Loucy (cell line): ENCODE data around the gene GATA6.

Source experiments
- H2AFZ ChIP-seq: fragments of 200-600 bp; sonication (generic); 2 replicates; pipeline ENCODE4 v1.6.0; 2016; ENCODE audit warnings: antibody characterized with exemption, mild to moderate bottlenecking, low read length, moderate library complexity
- H3F3A ChIP-seq: fragments of 200-600 bp; 2 replicates; pipeline ENCODE4 v1.6.0; 2016; ENCODE audit warnings: antibody characterized with exemption, low read depth, mild to moderate bottlenecking
- H3K27me3 ChIP-seq: fragments of 200-600 bp; sonication (generic); 2 replicates; pipeline ENCODE4 v1.6.1; 2014; ENCODE audit warnings: low read length, mild to moderate bottlenecking; ENCODE audit not compliant: insufficient read depth, poor library complexity, severe bottlenecking
- H3K36me3 ChIP-seq: fragments of 200-600 bp; sonication (generic); 2 replicates; pipeline ENCODE4 v1.6.1; 2016; ENCODE audit warnings: low read length; ENCODE audit not compliant: insufficient read depth
- H3K4me1 ChIP-seq: fragments of 200-600 bp; sonication (generic); 2 replicates; pipeline ENCODE4 v1.5.1; 2014; ENCODE audit warnings: low read length, mild to moderate bottlenecking; ENCODE audit not compliant: insufficient read depth, poor library complexity, severe bottlenecking
- H3K4me2 ChIP-seq: fragments of 200-600 bp; sonication (generic); 2 replicates; pipeline ENCODE4 v1.6.0; 2014; ENCODE audit warnings: antibody characterized with exemption, low read length, low read depth, mild to moderate bottlenecking; ENCODE audit not compliant: poor library complexity, severe bottlenecking
- H3K4me3 ChIP-seq: fragments of 200-600 bp; sonication (generic); 2 replicates; pipeline ENCODE4 v1.5.1; 2014; ENCODE audit warnings: low read length, mild to moderate bottlenecking, mixed read lengths; ENCODE audit not compliant: poor library complexity, severe bottlenecking
- H3K79me2 ChIP-seq: fragments of 200-600 bp; sonication (generic); 2 replicates; pipeline ENCODE4 v1.6.1; 2014; ENCODE audit warnings: low read length; ENCODE audit not compliant: insufficient read depth
- H3K9ac ChIP-seq: fragments of 200-600 bp; sonication (generic); 2 replicates; pipeline ENCODE4 v1.6.0; 2014; ENCODE audit warnings: mild to moderate bottlenecking, low read depth, low read length, moderate library complexity; ENCODE audit not compliant: poor library complexity, severe bottlenecking
- H3K9me2 ChIP-seq: fragments of 200-600 bp; sonication (generic); replicated peaks from 2 replicates; pipeline ENCODE4 v1.6.1; 2016; ENCODE audit warnings: low read depth, low read length, mixed read lengths
- H3K9me3 ChIP-seq: fragments of 200-600 bp; sonication (generic); 2 replicates; pipeline ENCODE4 v1.6.1; 2014; ENCODE audit warnings: mild to moderate bottlenecking, antibody characterized with exemption, low read length, low read depth; ENCODE audit not compliant: insufficient read depth
- H4K20me1 ChIP-seq: fragments of 200-600 bp; sonication (generic); 2 replicates; pipeline ENCODE4 v1.6.0; 2014; ENCODE audit warnings: antibody characterized with exemption, low read length, mild to moderate bottlenecking; ENCODE audit not compliant: insufficient read depth, poor library complexity, severe bottlenecking
- EZH2phosphoT487 ChIP-seq: fragments of 200-600 bp; IDR thresholded peaks from 2 replicates; pipeline ENCODE4 v1.6.1; 2018; ENCODE audit warnings: antibody characterized with exemption, mild to moderate bottlenecking, moderate library complexity, borderline replicate concordance
- TF ChIP-seq, protein P1 (sequence below): fragments of 200-600 bp; sonication (generic); conservative IDR thresholded peaks from 2 replicates; pipeline ENCODE4 v1.5.1; 2014; ENCODE audit warnings: mild to moderate bottlenecking, antibody characterized with exemption, low read length

Gene GATA6

DNA sequence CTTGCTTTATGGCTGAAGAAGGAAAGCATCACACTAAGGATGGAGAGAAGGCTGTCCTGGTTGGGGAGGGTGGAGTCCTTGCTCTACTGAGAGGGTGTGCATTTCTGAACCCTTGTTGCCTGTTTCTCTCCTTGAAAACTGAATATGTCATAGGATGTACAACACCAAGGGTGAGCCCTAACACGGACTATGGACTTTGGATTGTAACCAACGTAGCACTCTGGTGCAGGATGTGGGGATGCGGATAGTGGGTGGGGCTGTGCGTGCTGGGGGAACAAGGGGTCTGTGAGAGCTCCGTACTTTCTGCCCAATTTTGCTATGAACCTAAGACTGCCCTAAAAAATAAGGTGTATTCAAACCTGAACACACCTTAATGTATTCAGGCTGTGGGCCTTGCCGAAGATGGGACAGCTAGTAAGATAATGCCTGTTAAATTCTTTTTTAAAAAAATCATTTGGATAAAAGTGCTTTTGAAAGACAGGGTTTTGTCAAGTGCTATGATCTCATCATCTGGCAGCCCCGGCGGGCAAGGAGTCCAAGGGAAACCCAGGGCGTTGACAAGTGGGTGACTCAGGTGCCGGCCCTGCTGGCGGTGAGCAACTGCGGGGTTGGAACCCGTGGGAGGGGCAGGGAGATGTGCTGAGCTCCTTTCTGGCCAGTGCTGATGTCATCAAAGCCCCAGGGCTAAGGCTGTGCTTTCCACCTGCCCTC is 54.0 kb downstream of the GATA6 start:
- Histone ChIP-seq H3K4me1 (peaks cover 5% of the 10 kb centered on the region), H3K36me3 (no peaks in the 10 kb centered on the region), H4K20me1 (no peaks in the 10 kb centered on the region), H3K9me3 (no peaks in the 10 kb centered on the region), H3K4me2 (no peak overlapping the region), H3K4me3 (no peak overlapping the region), H3K9me2 (no peaks in the 10 kb centered on the region), H3K79me2 (no peaks in the 10 kb centered on the region), H2AFZ (no peak overlapping the region), H3K27me3 (no peaks in the 10 kb centered on the region), H3K9ac (no peak overlapping the region), H3F3A (no peaks in the 10 kb centered on the region)
- TF ChIP-seq, protein P1, sequence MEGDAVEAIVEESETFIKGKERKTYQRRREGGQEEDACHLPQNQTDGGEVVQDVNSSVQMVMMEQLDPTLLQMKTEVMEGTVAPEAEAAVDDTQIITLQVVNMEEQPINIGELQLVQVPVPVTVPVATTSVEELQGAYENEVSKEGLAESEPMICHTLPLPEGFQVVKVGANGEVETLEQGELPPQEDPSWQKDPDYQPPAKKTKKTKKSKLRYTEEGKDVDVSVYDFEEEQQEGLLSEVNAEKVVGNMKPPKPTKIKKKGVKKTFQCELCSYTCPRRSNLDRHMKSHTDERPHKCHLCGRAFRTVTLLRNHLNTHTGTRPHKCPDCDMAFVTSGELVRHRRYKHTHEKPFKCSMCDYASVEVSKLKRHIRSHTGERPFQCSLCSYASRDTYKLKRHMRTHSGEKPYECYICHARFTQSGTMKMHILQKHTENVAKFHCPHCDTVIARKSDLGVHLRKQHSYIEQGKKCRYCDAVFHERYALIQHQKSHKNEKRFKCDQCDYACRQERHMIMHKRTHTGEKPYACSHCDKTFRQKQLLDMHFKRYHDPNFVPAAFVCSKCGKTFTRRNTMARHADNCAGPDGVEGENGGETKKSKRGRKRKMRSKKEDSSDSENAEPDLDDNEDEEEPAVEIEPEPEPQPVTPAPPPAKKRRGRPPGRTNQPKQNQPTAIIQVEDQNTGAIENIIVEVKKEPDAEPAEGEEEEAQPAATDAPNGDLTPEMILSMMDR = no peak
- TF ChIP-seq EZH2phosphoT487 = no peak

DNA sequence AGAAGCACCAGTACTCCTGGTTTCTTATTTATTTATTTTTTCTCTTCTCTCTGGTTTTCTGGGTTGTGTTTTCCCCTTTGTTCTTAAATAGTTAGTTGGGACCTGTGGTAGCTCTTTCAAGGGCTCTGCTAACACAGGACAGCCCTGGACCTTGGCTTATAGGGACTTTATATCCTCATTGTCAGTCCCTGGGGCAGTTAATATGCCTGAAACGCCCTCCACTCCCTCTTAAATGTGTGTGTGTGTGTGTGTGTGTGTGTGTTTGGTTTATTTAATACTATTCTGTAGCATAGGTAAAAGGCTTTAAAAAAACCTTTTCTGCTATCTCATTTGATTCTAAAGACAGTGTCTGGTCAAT is 54.6 kb downstream of the GATA6 start:
- peaks cover 5% of the 10 kb centered on the region for H3K4me1 ChIP-seq
- TF ChIP-seq, protein P1 = no peak
- TF ChIP-seq EZH2phosphoT487 = no peak
- no peaks in the 10 kb centered on the region for H3K9me3 ChIP-seq
- H3K9ac ChIP-seq = no peak overlapping the region
- H4K20me1 ChIP-seq = no peaks in the 10 kb centered on the region
- H3K4me2 ChIP-seq = no peak overlapping the region
- H3K9me2 ChIP-seq = no peaks in the 10 kb centered on the region
- no peaks in the 10 kb centered on the region for H3F3A ChIP-seq
- no peaks in the 10 kb centered on the region for H3K27me3 ChIP-seq
- H2AFZ ChIP-seq = no peak overlapping the region
- H3K4me3 ChIP-seq = no peak overlapping the region
- H3K79me2 ChIP-seq = no peaks in the 10 kb centered on the region
- H3K36me3 ChIP-seq = no peaks in the 10 kb centered on the region

DNA sequence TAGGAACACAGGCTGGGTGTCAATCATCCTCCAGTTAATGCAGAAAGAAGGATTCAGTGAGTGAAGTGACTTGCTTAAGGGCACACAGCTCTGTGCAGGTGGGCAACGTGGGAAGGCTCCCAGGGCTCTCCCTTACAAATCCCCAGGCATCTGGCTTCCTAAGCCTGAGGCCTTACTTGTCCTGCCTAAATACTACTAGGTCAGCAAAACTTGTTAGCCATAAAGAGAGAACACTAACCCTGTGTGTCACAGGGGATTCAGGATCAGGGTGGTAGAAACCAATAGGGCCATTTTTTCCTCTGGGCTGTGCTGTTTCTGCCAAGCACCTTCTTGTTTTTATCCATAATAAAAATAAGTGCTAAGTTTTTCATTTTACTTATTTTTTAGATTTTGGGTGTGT is 55.0 kb downstream of the GATA6 start:
- Histone ChIP-seq H3K4me3 (no peak overlapping the region), H2AFZ (no peak overlapping the region), H4K20me1 (no peaks in the 10 kb centered on the region), H3F3A (no peaks in the 10 kb centered on the region), H3K4me2 (no peak overlapping the region), H3K9ac (no peak overlapping the region), H3K9me3 (no peaks in the 10 kb centered on the region), H3K79me2 (no peaks in the 10 kb centered on the region), H3K9me2 (no peaks in the 10 kb centered on the region), H3K36me3 (no peaks in the 10 kb centered on the region), H3K27me3 (no peaks in the 10 kb centered on the region), H3K4me1 (peaks cover 5% of the 10 kb centered on the region)
- TF ChIP-seq, protein P1 = no peak
- TF ChIP-seq EZH2phosphoT487 = no peak
